HG02973 (cell line): ENCODE measurements around the gene RAD51.
"Not testable (repeated sequence)": the region's sequence is repeated elsewhere in the genome, so short reads cannot be mapped to it uniquely, and the experiment has no call there.

Experiments
- ATAC-seq: cut with Tn5 transposase; IDR thresholded peaks from one replicate; pipeline ENCODE4 v1.9.1; 2021; ENCODE audit warnings: moderate library complexity; ENCODE audit not compliant: unreplicated experiment

RAD51 gene

DNA sequence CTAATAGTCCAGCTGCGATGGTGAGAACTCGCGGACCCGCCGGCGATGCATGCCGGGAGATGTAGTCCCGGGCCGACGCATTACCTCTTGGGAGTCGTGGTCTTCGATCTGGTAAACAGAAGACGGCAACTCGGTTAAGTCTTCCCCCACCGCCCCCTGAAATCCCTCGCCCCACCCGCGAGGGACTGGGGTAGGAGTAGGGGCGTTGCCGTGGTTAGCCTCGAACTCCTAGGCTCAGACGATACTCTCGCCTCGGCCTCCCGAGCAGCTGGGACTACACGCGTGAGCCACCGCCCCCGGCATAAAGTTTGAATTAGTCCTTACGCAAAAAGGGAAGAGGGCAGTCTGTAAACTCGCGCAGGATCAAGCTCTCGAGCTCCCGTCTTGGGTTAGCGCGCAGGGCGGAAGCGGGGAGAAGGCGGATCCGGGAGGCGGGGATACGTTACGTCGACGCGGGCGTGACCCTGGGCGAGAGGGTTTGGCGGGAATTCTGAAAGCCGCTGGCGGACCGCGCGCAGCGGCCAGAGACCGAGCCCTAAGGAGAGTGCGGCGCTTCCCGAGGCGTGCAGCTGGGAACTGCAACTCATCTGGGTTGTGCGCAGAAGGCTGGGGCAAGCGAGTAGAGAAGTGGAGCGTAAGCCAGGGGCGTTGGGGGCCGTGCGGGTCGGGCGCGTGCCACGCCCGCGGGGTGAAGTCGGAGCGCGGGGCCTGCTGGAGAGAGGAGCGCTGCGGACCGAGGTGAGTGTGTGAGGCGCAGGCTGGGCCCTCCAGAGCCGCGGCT, at the start of gene RAD51:
RAD51 (plus strand) TSS at position 487 of the 781 bp plus-strand sequence. CDS start 3,585 bp downstream, outside the sequence.
- peak; percentile 77 for ATAC-seq

DNA sequence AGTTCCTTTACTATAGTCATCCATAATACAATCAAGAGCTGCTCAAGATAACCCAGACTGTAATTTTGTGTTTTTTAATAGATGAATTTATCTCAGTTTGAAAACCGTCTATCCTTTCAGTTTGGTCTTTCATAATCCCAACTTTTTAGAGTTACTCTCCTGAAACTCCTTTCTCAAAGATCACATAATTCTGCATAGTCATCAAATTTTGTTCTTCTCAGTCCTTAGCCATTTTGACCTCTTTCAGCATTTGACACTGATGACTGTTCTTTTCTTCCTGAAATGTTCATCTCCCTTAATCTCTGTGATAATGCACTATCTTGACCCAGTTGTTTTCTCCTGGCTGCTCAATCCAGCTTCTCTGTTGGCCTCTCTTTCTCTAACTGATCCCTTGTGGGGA, 47.5 kb upstream of the RAD51 start:
- ATAC-seq = no peak

DNA sequence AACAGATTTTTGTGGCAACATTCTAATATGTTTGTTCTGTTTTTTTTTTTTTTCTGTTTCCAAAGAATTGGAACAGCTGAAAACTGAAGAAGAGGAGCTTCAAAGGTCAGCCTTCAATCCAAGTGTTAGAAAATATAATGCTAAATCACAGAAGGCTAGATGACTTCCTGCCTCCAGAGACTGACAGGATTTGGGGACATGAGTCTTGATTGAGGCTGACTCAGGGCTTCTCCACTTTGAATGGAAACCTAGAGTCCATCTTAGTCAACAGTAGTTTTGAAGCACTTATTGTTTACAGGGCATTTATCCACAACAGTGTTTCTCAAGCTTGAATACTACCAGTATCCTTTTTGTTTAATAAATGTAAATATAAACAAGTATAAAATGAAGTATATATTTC, 44.5 kb upstream of the RAD51 start:
- ATAC-seq = no peak

DNA sequence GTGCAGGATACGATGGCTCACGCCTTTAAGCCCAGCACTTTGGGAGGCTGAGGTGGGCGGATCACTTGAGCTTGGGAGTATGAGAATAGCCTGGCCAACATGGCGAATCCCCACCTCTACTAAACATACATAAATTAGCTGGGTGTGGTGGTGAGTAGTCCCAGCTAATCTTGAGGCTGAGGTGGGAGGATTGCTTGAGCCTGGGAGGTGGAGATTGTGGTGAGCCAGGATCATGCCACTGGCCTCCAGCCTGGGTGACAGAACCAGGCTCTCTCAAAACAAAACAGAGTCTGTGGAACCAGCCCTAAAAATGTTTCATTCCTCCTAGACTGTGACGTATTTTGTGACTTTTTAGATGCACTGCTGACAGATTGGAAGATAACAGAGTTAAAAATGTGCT, 34.3 kb upstream of the RAD51 start:
- no peak for ATAC-seq

DNA sequence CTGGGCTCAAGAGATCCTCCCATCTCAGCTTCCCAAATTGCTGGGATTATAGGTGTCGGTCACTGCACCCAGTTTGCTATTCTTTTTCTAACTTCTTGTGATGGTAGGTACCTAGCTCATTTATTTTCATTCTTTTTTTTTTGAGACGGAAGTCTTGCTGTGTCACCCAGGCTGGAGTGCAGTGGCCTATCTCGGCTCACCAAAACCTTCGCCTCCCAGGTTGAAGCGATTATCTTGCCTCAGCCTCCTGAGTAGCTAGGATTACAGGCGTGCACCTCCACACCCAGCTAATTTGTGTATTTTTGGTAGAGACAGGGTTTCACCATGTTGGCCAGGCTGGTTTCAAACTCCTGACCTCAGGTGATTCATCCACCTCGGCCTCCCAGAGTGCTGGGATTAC, 30.1 kb upstream of the RAD51 start:
- no peak for ATAC-seq

DNA sequence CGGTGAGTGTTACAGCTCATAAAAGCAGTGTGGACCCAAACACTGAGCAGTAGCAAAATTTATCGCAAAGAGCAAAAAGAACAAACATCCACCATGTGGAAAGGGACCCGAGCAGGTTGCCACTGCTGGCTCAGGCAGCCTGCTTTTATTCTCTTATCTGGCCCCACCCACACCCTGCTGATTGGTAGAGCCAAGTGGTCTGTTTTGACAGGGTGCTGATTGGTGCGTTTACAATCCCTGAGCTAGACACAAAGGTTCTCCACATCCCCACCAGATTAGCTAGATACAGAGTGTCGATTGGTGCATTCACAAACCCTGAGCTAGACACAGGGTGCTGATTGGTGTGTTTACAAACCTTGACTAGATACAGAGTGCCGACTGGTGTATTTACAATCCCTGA, 18.7 kb upstream of the RAD51 start:
- not testable (repeated sequence) for ATAC-seq

DNA sequence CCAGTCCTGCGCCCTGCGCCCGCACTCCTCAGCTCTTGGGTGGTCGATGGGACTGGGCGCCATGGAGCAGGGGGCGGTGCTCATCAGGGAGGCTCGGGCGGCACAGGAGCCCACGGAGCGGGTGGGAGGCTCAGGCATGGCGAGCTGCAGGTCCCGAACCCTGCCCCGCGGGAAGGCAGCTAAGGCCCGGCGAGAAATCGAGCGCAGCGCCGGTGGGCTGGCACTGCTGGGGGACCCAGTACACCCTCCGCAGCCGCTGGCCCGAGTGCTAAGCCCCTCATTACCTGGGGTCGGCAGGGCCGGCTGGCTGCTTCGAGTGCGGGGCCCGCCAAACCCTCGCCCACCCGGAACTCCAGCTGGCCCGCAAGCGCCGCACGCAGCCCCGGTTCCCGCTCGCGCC, 18.1 kb upstream of the RAD51 start:
- not testable (repeated sequence) for ATAC-seq

DNA sequence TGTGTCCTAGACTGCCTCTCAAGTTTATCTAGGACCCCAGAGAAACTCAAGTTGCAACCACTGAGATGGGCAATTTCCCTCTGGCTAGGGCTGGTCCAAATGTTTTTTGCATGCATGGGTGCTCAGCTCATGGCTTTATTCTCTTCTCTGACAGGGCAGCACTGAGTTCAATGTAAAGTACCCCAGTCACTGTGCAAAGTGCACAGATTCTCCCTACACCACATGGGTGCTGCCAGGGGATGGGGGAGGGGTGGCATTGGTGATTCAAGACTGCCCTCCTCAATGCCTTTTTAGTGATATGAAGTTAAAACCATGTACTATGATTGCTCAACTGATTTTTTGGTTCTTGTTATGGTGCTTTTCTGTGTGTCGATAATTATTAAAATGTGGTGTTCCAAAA, 14.8 kb upstream of the RAD51 start:
- ATAC-seq = no peak

DNA sequence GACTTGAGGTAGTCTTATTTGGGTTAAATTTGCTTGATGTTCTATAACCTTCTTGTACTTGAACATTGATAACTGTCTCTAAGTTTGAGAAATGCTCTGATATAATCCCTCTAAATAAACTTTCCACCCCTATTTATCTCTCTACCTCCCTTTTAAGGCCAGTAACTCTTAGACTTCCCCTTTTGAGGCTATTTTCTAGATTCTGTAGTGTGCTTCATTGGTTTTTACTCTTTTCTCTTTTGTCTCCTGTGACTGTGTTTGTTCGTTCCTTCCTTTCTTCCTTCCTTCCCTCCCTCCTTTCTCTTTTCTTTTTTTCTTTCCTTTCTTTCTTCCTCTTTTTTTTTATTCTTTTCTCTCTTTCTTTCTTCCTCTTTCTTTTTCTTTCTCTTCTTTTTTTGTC, 14.0 kb upstream of the RAD51 start:
- not testable (repeated sequence) for ATAC-seq

DNA sequence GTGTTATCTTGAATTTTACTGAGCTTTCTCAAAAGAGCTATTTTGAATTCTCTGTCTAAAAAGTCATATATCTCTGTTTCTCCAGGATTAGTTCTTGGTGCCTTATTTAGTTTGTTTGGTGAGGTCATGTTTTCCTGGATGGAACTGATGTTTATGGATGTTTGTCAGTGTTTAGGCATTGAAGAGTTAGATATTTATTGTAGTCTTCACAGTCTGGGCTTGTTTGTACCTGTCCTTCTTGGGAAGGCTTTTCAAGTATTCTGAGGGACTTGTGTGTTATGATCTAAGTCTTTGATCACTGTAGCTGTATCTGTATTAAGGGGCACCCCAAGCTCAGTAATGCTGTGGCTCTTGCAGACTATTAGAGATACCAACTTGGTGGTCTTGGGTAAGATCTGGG, 10.6 kb upstream of the RAD51 start:
- ATAC-seq = no peak

DNA sequence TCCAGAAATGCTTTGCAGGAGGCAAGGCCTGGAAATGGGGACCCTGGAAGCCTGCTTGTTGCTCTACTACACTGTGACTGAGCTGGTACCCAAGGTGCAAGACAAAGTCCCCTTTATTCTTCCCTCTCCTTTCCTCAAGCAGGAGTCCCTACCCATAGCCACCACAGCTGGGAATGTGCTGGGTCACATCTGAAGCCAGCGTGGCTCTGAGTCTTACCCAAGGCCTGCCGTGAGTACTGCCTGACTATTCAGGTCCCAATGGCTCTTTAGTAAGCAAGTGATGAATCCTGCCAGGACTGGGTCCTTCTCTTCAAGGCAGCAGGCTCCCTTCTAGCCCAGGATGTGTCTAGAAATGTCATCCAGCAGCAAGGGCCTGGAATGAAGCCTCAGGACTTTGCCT, 9.6 kb upstream of the RAD51 start:
- no peak for ATAC-seq

DNA sequence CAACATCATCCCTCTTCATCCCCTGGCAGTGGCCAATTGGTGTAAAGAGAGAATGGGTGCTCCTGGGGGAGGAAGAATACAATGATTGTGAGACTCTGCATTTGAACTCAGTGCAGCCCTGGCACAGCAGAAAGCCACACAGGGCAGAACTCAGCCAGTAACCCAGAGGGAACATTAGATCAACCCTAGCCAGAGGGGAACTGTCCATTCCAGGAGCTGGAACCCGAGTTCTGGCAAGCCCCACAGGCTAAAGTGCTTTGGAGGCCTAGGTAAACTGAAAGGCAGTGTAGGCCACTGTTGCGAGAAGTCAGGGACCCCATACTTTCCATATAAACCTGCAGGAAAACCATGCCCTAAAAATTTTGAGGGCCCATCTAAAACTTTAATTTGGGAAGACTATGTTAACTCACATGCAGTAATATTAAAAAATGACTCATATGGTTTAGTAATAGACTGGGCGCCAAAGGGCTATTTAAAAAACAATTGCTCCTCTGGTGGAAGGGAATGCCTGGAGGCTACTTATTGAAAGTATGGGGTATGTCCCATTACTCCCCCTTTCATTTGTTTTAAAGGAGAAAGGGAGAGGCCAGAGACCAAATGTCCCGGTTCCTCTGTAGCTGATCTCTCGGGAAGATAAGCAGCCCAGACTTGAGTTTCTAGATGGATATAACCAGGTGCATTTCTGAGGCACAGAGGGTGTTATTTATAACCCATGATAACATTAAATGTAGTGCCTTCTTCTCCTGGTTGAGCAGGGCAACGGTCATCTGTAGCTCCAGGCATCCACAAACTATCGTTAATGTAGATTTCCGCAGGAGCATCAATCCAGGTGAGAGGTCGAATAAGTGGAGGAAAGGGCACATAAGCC, 5.8 kb upstream of the RAD51 start:
- ATAC-seq = no peak

DNA sequence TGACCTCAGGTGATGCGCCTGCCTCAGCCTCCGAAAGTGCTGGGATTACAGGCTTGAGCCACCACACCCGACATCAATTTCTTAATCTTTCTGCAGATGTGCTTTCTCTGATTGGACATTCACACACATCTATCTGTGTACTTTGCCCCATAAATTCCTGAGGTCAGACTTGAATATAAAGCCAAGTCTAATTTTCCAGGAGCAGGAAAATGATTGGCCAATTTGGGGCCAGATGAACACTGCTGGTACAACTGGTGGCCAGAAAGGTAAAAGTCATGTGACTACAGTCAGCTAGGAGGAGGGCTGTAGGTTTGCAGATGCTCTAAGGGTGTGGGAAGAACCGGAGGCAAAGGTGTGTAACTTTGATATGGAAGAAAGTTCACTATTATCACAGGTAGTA, 3.2 kb upstream of the RAD51 start:
- ATAC-seq = no peak

DNA sequence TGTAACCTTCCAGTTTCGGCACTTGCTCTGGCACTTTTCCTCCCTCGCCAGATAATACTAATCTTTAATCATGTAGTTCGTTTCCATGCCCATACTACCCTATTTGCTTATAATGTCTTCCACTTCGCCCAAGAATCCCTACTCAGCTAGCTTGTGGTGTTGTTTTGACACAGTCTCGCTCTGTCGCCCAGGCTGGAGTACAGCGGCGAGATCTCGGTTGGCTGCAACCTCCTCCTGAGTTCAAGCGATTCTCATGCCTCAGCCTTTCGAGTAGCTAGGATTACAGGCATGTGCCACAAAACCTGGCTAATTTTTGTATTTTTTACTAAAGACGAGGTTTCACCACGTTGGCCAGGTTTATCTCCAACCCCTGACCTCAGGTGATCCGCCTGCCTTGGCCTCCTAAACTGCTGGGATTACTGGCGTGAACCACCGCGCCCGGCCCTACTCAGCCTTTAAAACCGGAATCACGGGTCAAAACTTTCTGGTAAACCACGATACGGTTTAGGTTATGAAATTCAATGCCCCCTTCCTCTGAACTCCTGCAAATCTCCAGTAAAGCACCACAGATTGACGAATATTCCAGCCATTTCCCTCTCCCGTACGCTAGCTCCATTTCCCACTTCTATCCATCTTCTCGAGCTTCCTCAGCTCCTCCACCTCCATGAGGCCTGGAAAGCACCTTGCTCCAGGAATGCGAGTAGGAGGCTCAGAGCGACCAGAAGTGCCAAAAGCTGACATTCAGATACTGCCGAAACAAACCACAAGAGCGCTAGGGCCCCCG, 878 bp upstream of the RAD51 start:
- ATAC-seq = no peak

DNA sequence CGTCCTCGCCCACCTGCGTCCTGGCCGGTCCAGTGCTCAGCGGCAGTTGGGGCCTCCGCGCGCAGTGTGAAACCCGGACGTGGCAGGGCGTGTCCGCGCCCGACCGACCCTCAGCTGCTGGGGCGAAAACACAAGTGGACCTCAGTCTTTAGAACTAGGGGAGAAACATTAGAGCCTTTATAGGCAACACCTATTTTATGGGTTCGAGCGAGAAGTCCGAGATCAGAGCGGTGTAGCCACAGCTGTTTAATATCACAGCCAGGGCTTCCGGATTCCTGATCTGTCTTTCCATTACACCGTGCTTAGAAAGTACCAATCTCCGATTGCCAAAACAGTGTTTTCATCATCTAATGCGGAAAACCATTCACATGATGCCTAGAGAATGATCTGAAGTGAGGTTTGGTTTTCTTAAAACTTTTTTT, 506 bp downstream of the RAD51 start:
- ATAC-seq = peak; percentile 18

DNA sequence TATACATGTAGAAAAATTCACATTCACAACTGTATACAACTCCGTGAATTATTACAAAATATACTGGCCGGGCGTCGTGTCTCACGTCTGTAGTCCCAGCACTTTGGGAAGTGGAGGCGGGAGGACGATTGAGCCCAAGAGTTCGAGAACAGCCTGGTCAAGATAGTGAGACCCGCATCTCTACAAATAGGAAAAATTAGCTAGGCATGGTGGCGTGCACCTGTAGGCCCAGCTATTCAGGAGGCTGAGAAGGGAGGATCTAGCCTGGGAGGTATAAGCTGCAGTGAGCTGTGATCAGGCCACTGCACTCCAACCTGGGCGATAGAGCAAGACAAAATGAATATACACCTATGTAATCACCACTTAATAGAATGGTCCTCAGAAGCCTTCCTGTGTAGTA, 1.3 kb downstream of the RAD51 start:
- ATAC-seq = no peak

DNA sequence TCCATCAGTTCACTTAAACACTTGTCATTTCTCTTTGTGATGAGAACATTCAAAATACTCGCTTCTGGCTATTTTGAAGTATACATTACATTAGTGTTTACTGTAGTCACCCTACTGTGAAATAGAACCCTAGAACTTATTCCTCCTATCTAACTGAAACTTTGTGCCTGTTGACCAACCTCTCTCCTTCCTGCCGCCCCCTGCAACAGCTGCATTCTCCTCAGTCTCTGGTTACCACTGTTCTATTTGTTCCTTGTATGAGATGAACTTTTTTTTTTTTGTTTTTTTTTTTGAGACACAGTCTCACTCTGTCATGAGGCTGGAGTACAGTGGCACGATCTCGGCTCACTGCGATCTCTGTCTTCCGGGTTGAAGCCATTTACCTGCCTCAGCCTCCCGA, 2.9 kb downstream of the RAD51 start:
- no peak for ATAC-seq

DNA sequence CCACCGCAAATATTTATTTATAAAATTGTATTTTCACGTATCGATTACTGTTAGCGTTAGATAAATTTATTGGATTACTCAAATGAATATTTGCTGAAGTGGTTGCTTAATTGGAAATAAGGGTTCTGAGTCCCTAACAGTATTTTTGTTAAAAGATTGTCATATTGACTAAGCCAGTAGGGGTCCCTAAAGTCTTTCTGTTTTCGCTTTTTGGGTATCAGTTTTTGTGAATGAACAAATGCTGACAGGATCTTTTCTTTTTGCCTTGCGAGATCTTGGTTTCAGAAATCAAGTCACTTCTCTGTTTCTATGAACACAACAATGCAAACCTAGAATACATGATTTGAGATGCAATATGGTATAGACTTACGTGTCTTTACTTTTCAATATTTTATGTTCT, 7.1 kb downstream of the RAD51 start:
- no peak for ATAC-seq

DNA sequence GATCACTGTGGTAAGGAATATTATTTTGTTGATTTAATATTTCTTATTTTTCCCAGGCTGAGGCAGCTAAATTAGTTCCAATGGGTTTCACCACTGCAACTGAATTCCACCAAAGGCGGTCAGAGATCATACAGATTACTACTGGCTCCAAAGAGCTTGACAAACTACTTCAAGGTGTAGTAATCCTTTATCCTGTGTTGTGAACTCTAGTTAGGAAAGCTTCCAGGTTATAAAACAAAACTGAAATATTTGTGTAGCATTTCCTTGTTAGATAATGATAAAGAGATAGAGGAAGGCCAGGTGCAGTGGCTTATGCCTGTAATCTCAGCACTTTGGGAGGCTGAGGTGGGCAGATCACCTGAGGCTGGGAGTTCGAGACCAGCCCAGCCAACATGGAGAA, 11.1 kb downstream of the RAD51 start:
- ATAC-seq = no peak

DNA sequence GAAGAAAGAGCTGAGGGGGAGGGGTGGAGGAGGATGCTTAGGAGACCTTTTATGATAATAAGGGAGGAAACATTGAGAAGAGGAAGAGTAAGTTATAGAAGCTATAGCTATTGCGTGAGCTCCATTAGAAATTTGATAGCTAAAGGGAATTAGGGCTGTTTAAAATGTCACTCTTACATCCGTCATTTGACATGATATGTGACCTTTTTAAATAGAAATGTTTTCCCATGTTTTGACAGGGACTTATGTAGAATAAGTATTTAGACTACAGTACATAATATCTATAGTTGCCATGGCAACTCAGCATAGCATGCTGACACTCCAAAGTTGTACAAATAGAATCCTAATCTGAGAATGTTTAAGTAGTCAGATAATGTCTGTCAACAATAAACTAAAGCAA, 19.2 kb downstream of the RAD51 start:
- no peak for ATAC-seq

DNA sequence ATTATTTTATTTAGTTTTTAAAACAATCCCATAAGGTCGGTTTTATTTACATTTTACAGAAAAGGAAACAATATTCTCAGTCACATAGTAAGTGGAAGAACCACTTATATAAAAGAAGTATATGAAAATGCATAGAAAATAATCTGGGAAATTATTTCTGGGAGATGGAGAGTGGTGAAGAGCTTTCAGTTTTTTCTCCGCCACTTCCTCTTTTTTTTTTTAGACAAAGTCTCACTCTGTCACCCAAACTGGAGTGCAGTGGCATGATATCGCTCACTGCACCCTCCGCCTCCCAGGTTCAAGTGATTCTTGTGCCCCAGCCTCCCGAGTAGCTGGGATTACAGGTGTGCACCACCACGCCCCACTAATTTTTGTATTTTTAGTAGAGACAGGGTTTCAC, 21.2 kb downstream of the RAD51 start:
- no peak for ATAC-seq
